Islet of Langerhans (tissue), 1 donor: ENCODE results near the gene GBA2.

ENCODE experiments used
- FAIRE-seq: peaks from one replicate; lab custom pipeline; 2011; peaks lifted over from hg19 to GRCh38; lab: Jason Lieb, UNC

The GBA2 gene

GRCh38 chr9:35714579-35715252 is 34.3 kb downstream of the GBA2 start:
- no peak for FAIRE-seq

DNA sequence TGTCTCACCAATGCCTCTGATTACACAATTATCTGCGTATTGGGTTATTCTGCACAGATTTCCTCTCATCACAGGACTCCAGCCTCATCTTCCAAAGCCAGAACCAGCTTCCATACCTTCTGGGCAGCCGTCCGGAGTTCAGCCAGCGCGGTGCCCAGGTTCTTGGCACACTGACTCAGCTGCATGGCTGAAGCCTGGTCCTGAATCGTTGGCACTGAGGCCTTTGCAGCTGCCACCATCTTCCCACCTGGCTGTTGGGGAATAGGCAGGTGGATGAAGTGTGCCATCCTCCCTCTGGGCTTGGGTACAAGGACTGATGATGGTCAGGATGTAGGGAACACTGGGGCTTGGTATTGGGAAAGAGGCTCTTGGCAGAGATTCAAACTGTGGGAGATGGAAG is 34.9 kb downstream of the GBA2 start:
- FAIRE-seq: no peak

- FAIRE-seq: no peak
Measured at GRCh38 chr9:35713578-35713977, 35.5 kb downstream of the GBA2 start.

GRCh38 chr9:35712762-35713400 is 36.1 kb downstream of the GBA2 start:
- no peak for FAIRE-seq

DNA sequence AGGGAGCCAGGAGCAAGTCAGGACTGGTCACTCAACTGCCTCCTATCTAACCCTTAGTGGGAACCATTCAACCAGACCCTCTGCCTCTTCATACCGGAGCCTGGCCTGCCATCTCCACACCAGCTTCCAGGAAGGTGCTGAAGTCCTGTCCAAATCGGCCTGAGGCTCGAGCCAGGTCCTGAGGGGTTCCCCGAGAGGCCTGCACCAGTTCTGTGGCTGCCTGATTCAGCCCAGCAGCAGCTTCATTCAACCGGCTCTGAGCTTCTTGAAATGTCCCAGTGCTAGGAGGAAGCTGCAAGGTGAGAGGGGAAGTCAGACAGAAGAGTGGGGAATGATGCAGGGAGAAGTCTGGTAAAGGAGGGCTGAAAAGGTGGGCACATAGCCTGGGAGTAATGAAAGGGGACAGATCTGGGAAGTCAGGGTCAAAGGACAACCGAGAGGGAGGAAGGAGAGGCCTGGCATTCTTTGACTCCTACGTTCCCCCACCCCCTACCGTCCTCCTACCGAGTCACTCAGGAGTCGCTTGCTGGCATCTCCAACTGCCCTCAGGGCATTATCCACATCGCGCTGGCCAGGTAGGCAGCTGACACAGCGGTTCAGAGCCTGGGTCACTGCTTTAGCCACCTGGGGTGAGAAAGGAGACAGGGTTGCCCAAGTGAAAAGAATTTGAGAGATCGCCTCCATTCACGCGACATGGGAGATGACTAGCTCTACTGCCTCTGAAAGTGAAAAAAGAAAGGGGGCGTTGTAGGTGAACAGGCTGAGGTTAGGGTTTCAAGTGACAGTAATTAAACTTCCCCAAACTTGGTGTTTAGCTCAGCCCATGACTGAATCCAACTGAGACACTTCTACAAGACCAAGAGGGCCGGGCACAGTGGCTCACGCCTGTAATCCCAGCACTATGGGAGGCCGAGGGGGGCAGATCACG is 37.3 kb downstream of the GBA2 start:
- FAIRE-seq: no peak

DNA sequence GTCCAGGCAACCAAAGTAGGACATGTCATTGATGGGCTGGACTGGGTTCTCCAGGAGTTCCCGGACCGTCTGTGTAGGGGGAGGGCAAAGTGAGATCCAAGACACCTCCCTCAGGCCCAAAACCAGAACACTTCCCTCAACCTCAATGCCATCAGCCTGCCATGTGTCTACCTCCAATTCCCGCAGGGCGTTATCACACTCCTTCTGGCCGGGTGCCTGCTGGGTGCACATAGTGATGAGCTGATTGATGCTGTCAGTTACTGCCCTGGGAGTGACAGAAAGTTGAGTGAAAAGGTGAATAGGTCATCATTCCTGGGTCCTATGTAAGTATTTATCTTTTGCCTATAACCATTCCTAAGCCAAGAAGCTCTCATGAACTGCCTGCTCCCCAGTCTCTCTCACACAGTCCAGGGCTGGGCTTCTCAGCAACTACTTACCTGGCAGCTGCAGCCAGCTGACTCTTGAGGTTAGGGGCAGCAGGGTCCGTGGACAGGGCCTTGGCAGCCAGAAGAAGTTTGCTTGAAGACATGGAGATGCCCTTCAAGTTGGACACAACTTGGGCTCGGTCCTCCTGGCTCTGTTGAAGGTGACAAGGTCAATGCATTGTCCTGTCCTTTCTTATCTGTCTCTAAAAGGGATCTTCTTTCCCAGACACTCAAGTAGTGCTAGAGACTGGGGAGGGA is 38.1 kb downstream of the GBA2 start:
- FAIRE-seq: no peak

- no peak for FAIRE-seq
Measured at GRCh38 chr9:35708146-35708545, 40.9 kb downstream of the GBA2 start.

DNA sequence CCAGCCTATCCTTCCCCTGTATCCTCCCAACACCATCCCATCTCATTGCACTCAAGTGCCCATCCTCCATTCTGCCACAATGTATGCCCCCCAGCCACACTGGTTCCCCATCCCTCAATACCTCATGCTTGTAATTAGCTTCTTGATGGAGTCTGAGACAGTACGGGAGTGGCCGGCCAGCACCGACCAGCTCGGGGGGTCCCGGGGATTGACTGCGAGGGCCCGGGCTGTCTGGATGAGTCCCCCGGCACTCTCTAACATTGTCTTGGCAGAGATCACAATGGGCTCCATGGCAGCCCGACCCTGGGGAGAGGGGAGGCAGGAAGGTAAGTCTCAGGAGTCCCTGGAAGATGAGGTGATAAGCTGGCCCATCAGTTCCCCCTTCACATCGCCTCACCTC is 42.1 kb downstream of the GBA2 start:
- no peak for FAIRE-seq

GRCh38 chr9:35705836-35706430 is 43.1 kb downstream of the GBA2 start:
- FAIRE-seq: no peak

GRCh38 chr9:35705372-35705771 is 43.7 kb downstream of the GBA2 start:
- no peak for FAIRE-seq

DNA sequence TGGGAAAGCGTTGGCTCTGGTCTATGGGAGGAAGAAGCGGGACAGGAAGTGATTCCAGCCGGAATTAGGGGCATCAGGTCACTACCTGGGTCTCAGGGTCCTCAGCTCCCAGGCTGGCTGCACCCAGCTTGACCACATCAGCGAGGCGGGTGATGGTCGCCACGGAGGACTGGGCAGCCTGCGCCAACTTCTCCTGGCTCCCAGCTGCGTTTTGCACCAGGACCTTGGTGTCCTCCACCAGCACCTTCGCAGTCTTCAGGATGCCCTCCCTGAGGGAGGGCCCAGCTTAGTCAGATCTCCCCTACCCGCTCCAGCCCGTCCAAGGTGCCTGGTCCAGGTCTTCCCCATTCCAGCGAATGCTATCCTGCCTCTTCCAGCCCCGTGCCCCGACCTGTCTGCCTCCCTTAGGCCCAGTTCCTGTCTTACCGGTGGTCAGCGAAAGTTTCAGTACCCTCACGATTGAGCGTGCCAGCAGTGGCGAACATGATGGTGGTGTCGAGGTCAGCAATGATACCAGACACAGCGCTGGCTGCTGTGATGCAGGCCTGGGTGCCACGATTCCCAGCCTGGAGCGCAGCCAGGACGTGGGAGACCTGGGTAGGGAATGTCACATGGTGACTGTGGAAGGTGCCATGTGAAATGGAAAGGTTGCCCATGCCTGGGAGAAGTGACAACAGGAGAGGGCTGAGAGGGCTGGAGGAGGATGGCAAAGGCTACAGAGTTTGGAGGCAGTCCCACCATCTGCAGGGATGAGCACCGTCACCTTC is 44.9 kb downstream of the GBA2 start:
- FAIRE-seq: no peak

DNA sequence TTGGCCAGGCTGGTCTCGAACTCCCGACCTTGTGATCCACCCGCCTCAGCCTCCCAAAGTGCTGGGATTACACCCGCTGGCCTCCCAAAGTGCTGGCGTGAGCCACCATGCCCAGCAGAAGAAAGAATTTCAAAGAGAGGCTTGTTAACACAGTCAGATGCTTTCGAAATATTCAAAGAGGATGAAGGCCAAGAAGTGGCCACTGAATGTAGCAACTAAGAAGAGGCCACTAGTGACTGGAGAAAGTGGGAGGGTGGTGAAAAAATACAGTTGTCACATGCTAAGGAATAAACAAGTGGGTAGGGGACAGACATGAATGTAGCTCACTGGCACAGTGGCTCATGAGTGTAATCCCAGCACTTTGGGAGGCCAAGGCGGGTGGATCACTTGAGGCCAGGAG is 46.3 kb downstream of the GBA2 start:
- no peak for FAIRE-seq

- FAIRE-seq: no peak
Measured at GRCh38 chr9:35700942-35701341, 48.1 kb downstream of the GBA2 start.

- no peak for FAIRE-seq
Measured at GRCh38 chr9:35700031-35700430, 49.0 kb downstream of the GBA2 start.

- FAIRE-seq: no peak
Measured at GRCh38 chr9:35698231-35698630, 50.8 kb downstream of the GBA2 start.

DNA sequence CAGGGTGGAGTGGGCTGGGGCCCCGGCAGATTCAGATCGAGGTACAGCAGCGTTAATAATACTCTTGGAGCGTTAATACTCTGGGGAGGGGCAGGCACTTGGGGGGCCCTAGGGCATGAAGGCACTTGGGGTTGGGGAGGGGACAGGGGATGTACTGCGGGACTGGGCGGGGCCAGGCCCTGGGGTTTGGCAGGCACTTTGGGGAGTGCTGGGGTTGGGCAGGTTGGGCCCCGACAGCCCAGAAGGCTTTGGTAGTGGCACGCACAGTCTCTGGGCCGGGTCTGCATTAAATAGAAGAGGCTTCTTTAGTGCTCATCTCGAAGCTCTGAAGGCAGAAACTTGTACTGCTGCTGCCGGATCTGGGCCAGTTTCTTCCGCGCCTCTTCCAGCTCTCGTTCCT is 51.5 kb downstream of the GBA2 start:
- no peak for FAIRE-seq

- FAIRE-seq: no peak
Measured at GRCh38 chr9:35696520-35697215, 52.4 kb downstream of the GBA2 start.

- peak; percentile 47 for FAIRE-seq
Measured at GRCh38 chr9:35695943-35696401, 53.1 kb downstream of the GBA2 start.

GRCh38 chr9:35691757-35692301 is 57.2 kb downstream of the GBA2 start:
- no peak for FAIRE-seq

DNA sequence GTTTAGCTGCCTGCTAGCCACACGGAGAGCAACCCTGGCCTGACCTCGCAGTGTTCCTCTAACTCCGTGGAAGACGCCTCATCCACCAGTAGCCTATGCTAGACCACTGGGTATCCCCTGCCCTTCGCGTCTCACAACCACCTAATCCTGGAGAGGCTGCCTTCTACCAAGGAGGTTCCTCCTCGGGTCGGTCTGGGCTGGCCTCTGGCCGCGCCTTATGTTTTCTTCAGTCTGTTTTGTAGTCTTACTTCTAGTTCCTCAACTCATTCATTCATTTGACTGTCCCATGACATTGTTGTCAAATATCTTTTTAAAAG is 57.7 kb downstream of the GBA2 start:
- FAIRE-seq: no peak
